Vagina (tissue), 2 donors: ENCODE measurements around the gene OR11A1. TPM values are rescaled to one million over a fixed set of nuclear protein-coding genes. Genes with fewer than 3 reads are reported as not detected.

Source experiments
- DNase-seq, 2 donors: peaks; one replicate each; pipeline ENCODE4 v3.0.0-alpha.2; 2017; ENCODE audit errors: extremely low spot score in 2 of 2
- H3K27ac ChIP-seq: fragments of 200-600 bp; sonication (generic); one replicate; pipeline ENCODE4 v1.5.1; 2019
- H3K27me3 ChIP-seq: fragments of 200-600 bp; sonication (generic); one replicate; pipeline ENCODE4 v1.5.1; 2019
- H3K36me3 ChIP-seq, 2 donors: fragments of 200-600 bp; sonication (generic); one replicate each; pipeline ENCODE4 v1.5.1; 2017 to 2019
- H3K4me1 ChIP-seq: fragments of 200-600 bp; sonication (generic); one replicate; pipeline ENCODE4 v1.5.1; 2019
- H3K4me3 ChIP-seq, 2 donors: fragments of 200-600 bp; sonication (generic); 1 replicate in 1 of 2; 2 replicates in 1 of 2; pipeline ENCODE4 v1.5.1; 2016 to 2019
- H3K9me3 ChIP-seq: fragments of 200-600 bp; sonication (generic); one replicate; pipeline ENCODE4 v1.5.1; 2019
- CTCF ChIP-seq, 3 experiments: fragments of 450-650 bp in 2 of 3; fragments of 200-600 bp in 1 of 3; sonication (generic) in 1 of 3; IDR thresholded peaks; one replicate each; pipeline ENCODE4 v1.5.1; 2017 to 2019; ENCODE audit warnings: antibody characterized with exemption in 3 of 3, mild to moderate bottlenecking in 2 of 3, moderate library complexity in 2 of 3
- POLR2A ChIP-seq, 2 donors: fragments of 450-650 bp; IDR thresholded peaks; one replicate each; pipeline ENCODE4 v1.6.1; 2017; ENCODE audit warnings: antibody characterized with exemption in 2 of 2, mild to moderate bottlenecking in 2 of 2, moderate library complexity in 2 of 2
- POLR2AphosphoS5 ChIP-seq, 2 donors: sonication (generic); formaldehyde crosslinking; IDR thresholded peaks; one replicate each; pipeline ENCODE4 v1.9.0; 2017; ENCODE audit warnings: antibody characterized with exemption in 2 of 2, mild to moderate bottlenecking in 2 of 2, low read depth in 1 of 2; ENCODE audit not compliant: insufficient read depth in 1 of 2
- intact Hi-C: fragments of 100-400 bp; cut with DNase I; formaldehyde crosslinking; loops from one replicate; pipeline ENCODE4 v1.15.1; 2023
- total RNA-seq: library from RNA; depleted of rRNA; stranded (reverse); fragments of >200 nt; gene quantifications from one replicate; pipeline ENCODE4 v1.2.3, GENCODE V29; 2016

OR11A1 gene
- total RNA-seq, 1 donor from 2014 or later: not detected

DNA sequence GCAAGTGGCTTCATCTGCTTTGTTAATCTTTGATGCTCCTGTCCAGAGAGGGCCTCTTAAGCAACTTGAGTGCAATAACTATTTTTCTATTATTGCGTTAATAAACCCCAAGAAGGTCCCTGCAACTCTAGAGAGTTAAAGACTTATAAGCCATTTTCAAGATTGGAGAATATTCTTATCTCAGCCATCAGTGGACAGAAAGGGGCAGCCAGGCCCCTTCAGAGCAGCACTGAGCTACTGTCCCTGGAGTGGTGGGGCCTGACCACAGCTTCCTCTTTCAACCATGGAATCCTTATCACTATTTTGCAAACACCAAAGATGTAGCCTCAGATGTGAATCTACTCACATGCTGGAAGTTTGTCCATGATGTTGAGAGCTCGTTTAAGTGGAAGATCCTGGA, 33.7 kb upstream of the OR11A1 start:
- H3K27ac ChIP-seq: no peak overlapping the region
- no peak for TF ChIP-seq POLR2A (IDR thresholded peaks at IDR 0.05)
- no peak for TF ChIP-seq CTCF (IDR thresholded peaks at IDR 0.05)
- TF ChIP-seq POLR2AphosphoS5 (IDR thresholded peaks at IDR 0.05; ENCODE audit: insufficient read depth in 1 of 2, low read depth in 1 of 2): no peak
- H3K4me1 ChIP-seq: no peaks in the 10 kb centered on the region
- peak in 1 of 2 donors; percentile 18 for DNase-seq
- no peaks in the 10 kb centered on the region for H3K36me3 ChIP-seq
- no peaks in the 10 kb centered on the region for H3K9me3 ChIP-seq
- H3K27me3 ChIP-seq: no peaks in the 10 kb centered on the region
- intact Hi-C loops: no loop called here
- no peak overlapping the region for H3K4me3 ChIP-seq

DNA sequence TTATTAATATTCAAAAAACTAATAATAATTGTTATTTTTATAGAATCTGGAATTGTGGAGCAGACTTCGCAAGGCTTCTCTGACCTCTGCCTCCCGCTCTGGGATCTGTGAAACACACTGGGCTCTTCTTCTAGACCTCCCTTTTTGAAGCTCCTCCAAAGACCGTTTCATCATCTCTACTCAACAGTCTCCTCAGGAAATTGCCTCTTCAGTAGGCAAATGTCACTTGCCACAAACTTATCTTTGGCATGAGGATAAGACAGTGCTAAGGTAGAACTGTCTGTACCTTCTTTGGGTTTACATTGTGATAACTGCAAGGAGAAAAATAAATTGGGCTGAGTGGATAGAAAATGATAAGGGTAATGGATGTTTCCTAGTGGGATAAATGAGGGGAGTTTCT, 33.2 kb upstream of the OR11A1 start:
- no peaks in the 10 kb centered on the region for H3K27me3 ChIP-seq
- TF ChIP-seq CTCF (IDR thresholded peaks at IDR 0.05): no peak
- no peak for TF ChIP-seq POLR2A (IDR thresholded peaks at IDR 0.05)
- TF ChIP-seq POLR2AphosphoS5 (IDR thresholded peaks at IDR 0.05; ENCODE audit: insufficient read depth in 1 of 2, low read depth in 1 of 2): no peak
- no peak for DNase-seq
- no peak overlapping the region for H3K27ac ChIP-seq
- intact Hi-C loops: no loop called here
- no peak overlapping the region for H3K4me3 ChIP-seq
- H3K9me3 ChIP-seq: no peaks in the 10 kb centered on the region
- no peaks in the 10 kb centered on the region for H3K36me3 ChIP-seq
- H3K4me1 ChIP-seq: no peaks in the 10 kb centered on the region

- TF ChIP-seq POLR2AphosphoS5 (IDR thresholded peaks at IDR 0.05; ENCODE audit: insufficient read depth in 1 of 2, low read depth in 1 of 2): no peak
- TF ChIP-seq POLR2A (IDR thresholded peaks at IDR 0.05): no peak
- no peak for TF ChIP-seq CTCF (IDR thresholded peaks at IDR 0.05)
- Histone ChIP-seq H3K27me3 (no peaks in the 10 kb centered on the region), H3K36me3 (no peaks in the 10 kb centered on the region), H3K9me3 (no peaks in the 10 kb centered on the region), H3K27ac (no peak overlapping the region), H3K4me1 (no peaks in the 10 kb centered on the region), H3K4me3 (no peak overlapping the region)
- DNase-seq: peak in 1 of 2 donors; percentile 72
- intact Hi-C loops: no loop called here
These were observed 32.4 kb upstream of the OR11A1 start for GRCh38 chr6:29489286-29489685.

DNA sequence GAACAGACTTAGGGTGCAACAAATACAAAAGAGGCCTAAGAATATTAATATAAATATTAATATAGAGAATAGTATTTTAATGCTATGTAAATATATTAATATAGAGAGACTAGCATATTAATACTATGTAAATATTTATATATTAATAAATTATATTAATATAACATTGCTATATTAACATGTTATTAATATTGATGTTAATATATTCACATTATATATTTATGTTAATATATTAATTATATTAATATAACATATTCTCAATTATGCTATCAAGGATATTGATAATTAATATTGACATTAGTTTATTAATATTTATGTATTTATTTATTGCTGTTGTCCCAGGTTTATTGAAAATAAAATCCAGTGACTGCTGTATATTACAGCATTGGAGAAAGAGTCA, 32.0 kb upstream of the OR11A1 start:
- intact Hi-C loops: no loop called here
- Histone ChIP-seq H3K4me3 (no peak overlapping the region), H3K36me3 (no peaks in the 10 kb centered on the region), H3K27ac (no peak overlapping the region), H3K4me1 (no peaks in the 10 kb centered on the region), H3K9me3 (no peaks in the 10 kb centered on the region), H3K27me3 (no peaks in the 10 kb centered on the region)
- DNase-seq: no peak
- TF ChIP-seq POLR2A (IDR thresholded peaks at IDR 0.05) (no peak), POLR2AphosphoS5 (IDR thresholded peaks at IDR 0.05; ENCODE audit: insufficient read depth in 1 of 2, low read depth in 1 of 2) (no peak), CTCF (IDR thresholded peaks at IDR 0.05) (no peak)

DNA sequence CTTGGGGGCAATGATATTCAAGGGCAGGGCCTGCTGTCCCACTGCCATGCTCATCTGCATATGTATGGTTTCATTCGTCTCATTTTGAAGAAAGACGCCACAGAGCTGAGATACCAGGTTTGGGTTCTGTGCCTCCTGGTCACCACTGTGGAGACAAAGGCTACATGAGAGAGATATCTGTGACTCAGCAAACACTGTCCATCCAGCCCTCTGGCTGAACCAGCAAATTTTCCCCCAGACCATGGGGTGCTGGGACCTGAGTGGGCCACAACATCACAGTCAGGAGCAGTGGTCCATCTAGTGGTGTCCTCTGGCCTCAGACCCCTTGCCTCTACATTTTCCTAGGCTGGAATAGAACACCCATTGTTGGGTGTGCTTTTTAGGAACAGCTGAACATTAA, 30.8 kb upstream of the OR11A1 start, which contains the start of gene MAS1L:
TSS of gene MAS1L (minus strand) at position 297 of the 400 bp plus-strand sequence. CDS start at position 243, 54 bp downstream.
- no peaks in the 10 kb centered on the region for H3K9me3 ChIP-seq
- H3K4me3 ChIP-seq: no peak within 1 kb of the TSS
- no peaks in the 10 kb centered on the region for H3K4me1 ChIP-seq
- intact Hi-C loops: no loop called here
- DNase-seq: no peak
- no peaks in the 10 kb centered on the region for H3K36me3 ChIP-seq
- H3K27ac ChIP-seq: no peak within 1 kb of the TSS
- TF ChIP-seq CTCF (IDR thresholded peaks at IDR 0.05) (no peak), POLR2A (IDR thresholded peaks at IDR 0.05) (no peak), POLR2AphosphoS5 (IDR thresholded peaks at IDR 0.05; ENCODE audit: insufficient read depth in 1 of 2, low read depth in 1 of 2) (no peak)
- H3K27me3 ChIP-seq: no peaks in the 10 kb centered on the region
